Breast epithelium (tissue), 4 donors: Measurements from ENCODE around the gene RBM33. TPM values are rescaled to one million over a fixed set of nuclear protein-coding genes. Genes with fewer than 3 reads are reported as not detected.

Source experiments
- DNase-seq, 2 donors: peaks; one replicate each; pipeline ENCODE4 v3.0.0-alpha.2; 2019; ENCODE audit warnings: low spot score in 2 of 2
- H3K27ac ChIP-seq, 2 donors: fragments of 200-600 bp; sonication (generic) in 1 of 2; one replicate each; pipeline ENCODE4 v1.5.1; 2016 to 2019; ENCODE audit warnings: mild to moderate bottlenecking in 1 of 2
- H3K27me3 ChIP-seq, 2 donors: fragments of 200-600 bp; sonication (generic) in 1 of 2; one replicate each; pipeline versions ENCODE4 v1.5.1 to v1.6.0; 2017 to 2019; ENCODE audit warnings: control low read depth in 1 of 2, mild to moderate bottlenecking in 1 of 2
- H3K36me3 ChIP-seq: fragments of 200-600 bp; one replicate; pipeline ENCODE4 v1.5.1; 2019
- H3K4me1 ChIP-seq, 2 donors: fragments of 200-600 bp; sonication (generic); one replicate each; pipeline ENCODE4 v1.5.1; 2016 to 2019; ENCODE audit warnings: control low read depth in 1 of 2
- H3K4me3 ChIP-seq, 3 donors: fragments of 200-600 bp; sonication (generic); 1 replicate in 2 of 3; 2 replicates in 1 of 3; pipeline ENCODE4 v1.5.1; 2016 to 2019; ENCODE audit warnings: mild to moderate bottlenecking in 3 of 3, moderate library complexity in 2 of 3
- H3K9me3 ChIP-seq, 2 donors: fragments of 200-600 bp; sonication (generic) in 1 of 2; one replicate each; pipeline ENCODE4 v1.5.1; 2016 to 2019; ENCODE audit warnings: control low read depth in 1 of 2
- CTCF ChIP-seq, 3 donors: fragments of 450-650 bp; IDR thresholded peaks; one replicate each; pipeline ENCODE4 v1.5.1; 2016 to 2017; ENCODE audit warnings: antibody characterized with exemption in 3 of 3, mild to moderate bottlenecking in 3 of 3, moderate library complexity in 3 of 3
- POLR2A ChIP-seq: fragments of 450-650 bp; IDR thresholded peaks from one replicate; pipeline ENCODE4 v1.6.1; 2016; ENCODE audit warnings: antibody characterized with exemption, mild to moderate bottlenecking, moderate library complexity
- POLR2AphosphoS5 ChIP-seq, 3 donors: sonication (generic); formaldehyde crosslinking; IDR thresholded peaks; one replicate each; pipeline ENCODE4 v1.6.1; 2017; ENCODE audit warnings: antibody characterized with exemption in 3 of 3
- intact Hi-C: fragments of 100-400 bp; cut with DNase I; formaldehyde crosslinking; loops from one replicate; pipeline ENCODE4 v1.15.1; 2023; ENCODE audit warnings: low total_unique reads
- total RNA-seq, 3 donors: library from RNA; depleted of rRNA; stranded (reverse); fragments of >200 nt; gene quantifications; one replicate each; pipeline ENCODE4 v1.1.0, GENCODE V29; 2016

RBM33 gene
- total RNA-seq, 3 donors from 2014 or later = 34.9 to 58.8 (median 46.5) TPM

GRCh38 chr7:155799514-155799913, 155.1 kb downstream of the RBM33 start:
- H3K4me1 ChIP-seq = peaks cover 3 to 4% of the 10 kb centered on the region in 2 donors
- H3K27me3 ChIP-seq = peaks cover 0 to 66% of the 10 kb centered on the region in 2 donors
- H3K27ac ChIP-seq = no peak overlapping the region
- no peaks in the 10 kb centered on the region for H3K36me3 ChIP-seq
- H3K9me3 ChIP-seq = no peaks in the 10 kb centered on the region
- intact Hi-C loops = no loop called here
- no peak for DNase-seq
- H3K4me3 ChIP-seq = no peak overlapping the region
- TF ChIP-seq CTCF (IDR thresholded peaks at IDR 0.05) (no peak), POLR2A (no peak), POLR2AphosphoS5 (IDR thresholded peaks at IDR 0.05) (no peak)

- Histone ChIP-seq H3K27ac (no peak overlapping the region), H3K36me3 (no peaks in the 10 kb centered on the region), H3K4me3 (no peak overlapping the region), H3K4me1 (peaks cover 7 to 10% of the 10 kb centered on the region in 2 donors), H3K9me3 (no peaks in the 10 kb centered on the region), H3K27me3 (peaks cover 0 to 74% of the 10 kb centered on the region in 2 donors)
- no peak for TF ChIP-seq POLR2A
- no peak for TF ChIP-seq POLR2AphosphoS5 (IDR thresholded peaks at IDR 0.05)
- TF ChIP-seq CTCF (IDR thresholded peaks at IDR 0.05) = no peak
- intact Hi-C loops = no loop called here
- DNase-seq = no peak
These were observed 155.8 kb downstream of the RBM33 start for GRCh38 chr7:155800301-155800700.

- no peak for TF ChIP-seq POLR2A
- no peak for TF ChIP-seq CTCF (IDR thresholded peaks at IDR 0.05)
- TF ChIP-seq POLR2AphosphoS5 (IDR thresholded peaks at IDR 0.05) = no peak
- Histone ChIP-seq H3K27ac (no peak overlapping the region), H3K4me1 (peaks cover 10 to 12% of the 10 kb centered on the region in 2 donors), H3K4me3 (no peak overlapping the region), H3K27me3 (peaks cover 0 to 79% of the 10 kb centered on the region in 2 donors), H3K9me3 (no peaks in the 10 kb centered on the region), H3K36me3 (no peaks in the 10 kb centered on the region)
- intact Hi-C loops = no loop called here
- DNase-seq = no peak
These were observed 156.3 kb downstream of the RBM33 start for GRCh38 chr7:155800741-155801267.

- Histone ChIP-seq H3K9me3 (no peaks in the 10 kb centered on the region), H3K4me1 (peaks cover 10 to 15% of the 10 kb centered on the region in 2 donors), H3K4me3 (no peak overlapping the region), H3K36me3 (no peaks in the 10 kb centered on the region), H3K27me3 (peaks cover 0 to 81% of the 10 kb centered on the region in 2 donors), H3K27ac (no peak overlapping the region)
- intact Hi-C loops = no loop called here
- TF ChIP-seq POLR2A (no peak), CTCF (IDR thresholded peaks at IDR 0.05) (no peak), POLR2AphosphoS5 (IDR thresholded peaks at IDR 0.05) (no peak)
- DNase-seq = no peak
These were observed 157.8 kb downstream of the RBM33 start for GRCh38 chr7:155802291-155802690.

- TF ChIP-seq CTCF (IDR thresholded peaks at IDR 0.05) (no peak), POLR2A (no peak), POLR2AphosphoS5 (IDR thresholded peaks at IDR 0.05) (no peak)
- H3K27me3 ChIP-seq = peaks cover 0 to 84% of the 10 kb centered on the region in 2 donors
- H3K4me1 ChIP-seq = peaks cover 10 to 15% of the 10 kb centered on the region in 2 donors
- intact Hi-C loops = no loop called here
- H3K36me3 ChIP-seq = no peaks in the 10 kb centered on the region
- peak overlapping the region in 1 of 3 donors; percentile 65 for H3K4me3 ChIP-seq
- DNase-seq = no peak
- no peaks in the 10 kb centered on the region for H3K9me3 ChIP-seq
- H3K27ac ChIP-seq = no peak overlapping the region
These were observed 158.5 kb downstream of the RBM33 start for GRCh38 chr7:155802906-155803417.
